Fibroblast of the conjunctiva (primary cell): ENCODE data around the gene LRRC59.
"Not testable (repeated sequence)": the region's sequence is repeated elsewhere in the genome, so short reads cannot be mapped to it uniquely, and the experiment has no call there.

Experiments used
- DNase-seq: peaks from one replicate; pipeline ENCODE4 v3.0.0-alpha.2; 2010; ENCODE audit warnings: low read depth

The LRRC59 gene

GRCh38 chr17:50347117-50347893 lies 50.0 kb downstream of the LRRC59 start:
- no peak for DNase-seq

GRCh38 chr17:50346313-50347116 lies 50.8 kb downstream of the LRRC59 start:
- DNase-seq, result no peak

- peak; percentile 40 for DNase-seq
Measured at GRCh38 chr17:50345432-50346312, 51.7 kb downstream of the LRRC59 start, which contains the start of gene XYLT2. XYLT2 (plus strand) TSS chr17:50346126; CDS start chr17:50346141, 15 bp downstream.

GRCh38 chr17:50344731-50345365 lies 52.5 kb downstream of the LRRC59 start:
- no peak for DNase-seq

DNA sequence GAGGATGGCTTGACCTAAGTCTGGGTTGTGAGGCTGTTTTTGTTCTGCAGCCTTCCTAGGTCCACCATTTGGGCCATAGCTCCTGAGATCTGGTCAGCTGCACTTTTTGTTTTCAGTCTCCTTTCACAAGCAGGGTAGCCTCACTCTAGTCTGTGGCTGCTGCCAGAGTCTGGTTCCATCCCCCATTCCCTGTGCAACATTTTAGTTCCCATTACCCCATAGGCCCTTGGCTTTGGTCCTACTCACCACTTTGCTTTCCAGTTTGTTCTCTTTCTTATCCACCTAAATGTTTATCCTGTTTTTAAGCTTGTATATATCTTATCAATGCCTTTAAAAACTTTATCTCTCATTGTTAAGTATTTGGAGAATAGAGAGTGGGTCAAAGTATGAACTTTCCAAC lies 57.9 kb downstream of the LRRC59 start:
- no peak for DNase-seq

DNA sequence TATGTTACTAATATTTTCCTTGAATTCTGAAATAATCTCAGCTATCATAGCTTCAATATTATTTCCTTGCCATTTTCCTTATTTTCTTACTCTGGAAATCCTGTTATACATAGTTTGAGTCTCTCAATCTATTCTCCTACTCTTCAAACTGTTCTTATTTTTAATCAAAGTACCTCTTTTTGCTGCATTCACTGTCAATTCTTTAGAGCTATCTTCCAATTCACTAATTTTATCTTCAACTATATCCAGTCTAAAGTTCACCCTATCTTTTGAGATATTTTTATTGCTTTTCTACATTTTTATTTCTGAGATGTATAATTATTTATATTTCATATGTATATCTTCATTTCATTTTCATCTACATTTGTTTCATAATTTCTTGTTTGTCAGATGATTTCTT lies 58.7 kb downstream of the LRRC59 start:
- no peak for DNase-seq

DNA sequence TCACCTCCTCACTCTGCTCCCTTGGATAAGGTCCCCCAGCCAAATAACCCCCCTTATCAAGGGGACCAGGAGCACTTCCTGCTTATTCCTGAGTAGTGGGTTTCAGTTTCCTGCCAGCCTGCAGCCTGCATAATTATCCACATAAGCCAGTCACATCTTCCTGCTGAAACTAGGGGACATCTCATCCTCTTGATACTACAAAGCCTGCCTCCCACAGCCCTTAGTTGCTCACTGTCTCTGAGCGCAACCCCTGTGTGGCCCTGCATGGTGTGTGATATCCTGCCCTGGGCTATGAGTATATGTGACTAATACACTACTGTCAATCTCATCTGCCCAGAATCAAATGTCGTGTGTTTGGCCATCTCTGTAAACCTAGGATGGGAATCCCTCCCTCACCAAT lies 59.4 kb downstream of the LRRC59 start:
- DNase-seq, result no peak

- DNase-seq, result not testable (repeated sequence)
Measured at GRCh38 chr17:50333291-50334057, 63.8 kb downstream of the LRRC59 start.

DNA sequence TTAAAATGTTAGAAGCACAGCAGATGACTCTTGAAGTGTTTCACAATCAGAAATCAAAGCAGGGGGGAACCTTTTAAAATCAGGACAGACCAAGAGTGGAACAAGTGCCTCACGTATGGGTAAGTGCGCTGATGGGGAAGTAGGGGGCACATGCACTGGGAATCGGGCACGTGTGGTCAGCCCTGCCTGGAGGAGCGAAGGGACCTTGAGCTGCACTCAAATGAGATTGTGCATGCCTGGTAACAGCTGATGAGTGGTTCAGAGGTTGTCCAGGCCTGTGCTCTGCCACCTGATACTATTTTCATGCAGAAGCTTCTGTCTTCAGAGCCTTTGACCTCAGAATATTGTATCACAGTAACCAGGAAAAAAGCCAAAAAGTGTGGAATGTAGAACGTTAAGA lies 65.1 kb downstream of the LRRC59 start:
- DNase-seq, result no peak
